GM19351 (cell line): ENCODE measurements around the gene UBE2M.

Experiments used
- ATAC-seq: cut with Tn5 transposase; IDR thresholded peaks from one replicate; pipeline ENCODE4 v1.9.1; 2021; ENCODE audit warnings: mild to moderate bottlenecking, moderate library complexity; ENCODE audit not compliant: unreplicated experiment

The UBE2M gene

DNA sequence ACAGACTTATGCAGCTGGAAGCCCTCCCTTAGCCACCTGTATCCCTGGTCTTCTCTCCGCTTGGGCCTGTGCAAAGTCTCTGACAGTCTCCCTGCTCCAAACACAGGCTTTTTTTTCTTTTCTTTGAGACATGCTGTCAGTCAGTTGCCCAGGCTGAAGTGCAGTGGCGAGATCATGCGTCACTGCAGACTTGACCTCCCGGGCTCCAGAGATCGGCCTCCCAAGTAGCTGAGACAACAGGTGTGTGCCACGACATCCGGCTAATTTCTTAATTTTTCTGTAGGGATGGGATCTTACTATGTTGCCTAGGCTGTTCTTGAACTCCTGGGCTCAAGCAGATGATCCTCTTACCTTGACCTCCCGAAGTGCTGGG lies 13.2 kb upstream of the UBE2M start:
- no peak for ATAC-seq

DNA sequence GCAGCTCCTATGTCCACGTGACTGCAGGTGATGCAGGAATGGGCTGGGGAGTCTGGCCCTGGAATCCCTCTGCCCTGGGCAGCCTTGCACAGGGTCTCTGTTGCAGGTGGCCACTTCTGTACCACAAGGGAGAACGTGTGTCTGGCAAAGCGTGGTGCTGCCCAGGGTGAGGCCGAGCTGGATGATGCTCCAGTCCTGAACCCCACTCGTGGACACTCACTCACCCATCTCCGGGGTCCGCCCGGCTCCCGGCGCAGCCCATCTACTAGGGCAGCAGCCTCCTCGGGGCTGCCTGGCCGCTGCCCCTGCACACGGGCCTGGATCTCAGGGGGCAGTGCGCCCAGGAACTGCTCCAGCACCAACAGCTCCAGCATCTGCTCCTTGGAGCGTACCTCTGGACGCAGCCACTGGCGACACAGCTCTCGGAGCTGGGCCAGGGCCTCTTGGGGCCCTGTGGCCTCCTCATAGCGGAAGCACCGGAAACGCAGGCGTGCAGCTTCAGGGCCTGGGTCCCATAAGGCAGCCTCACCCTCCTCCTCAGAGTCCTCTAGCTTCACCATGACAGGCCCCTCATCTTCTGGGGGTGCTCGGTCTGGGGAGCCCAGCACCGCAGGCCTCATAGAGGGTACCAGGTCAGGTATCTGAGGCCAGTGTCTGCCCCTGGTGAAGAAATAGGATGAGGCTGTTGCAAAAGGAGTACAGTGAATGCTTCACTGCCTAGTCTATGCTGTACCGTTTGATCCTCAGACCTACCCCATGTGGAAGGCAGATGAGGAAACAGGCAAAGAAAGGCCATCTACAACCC lies 12.6 kb upstream of the UBE2M start:
- no peak for ATAC-seq

DNA sequence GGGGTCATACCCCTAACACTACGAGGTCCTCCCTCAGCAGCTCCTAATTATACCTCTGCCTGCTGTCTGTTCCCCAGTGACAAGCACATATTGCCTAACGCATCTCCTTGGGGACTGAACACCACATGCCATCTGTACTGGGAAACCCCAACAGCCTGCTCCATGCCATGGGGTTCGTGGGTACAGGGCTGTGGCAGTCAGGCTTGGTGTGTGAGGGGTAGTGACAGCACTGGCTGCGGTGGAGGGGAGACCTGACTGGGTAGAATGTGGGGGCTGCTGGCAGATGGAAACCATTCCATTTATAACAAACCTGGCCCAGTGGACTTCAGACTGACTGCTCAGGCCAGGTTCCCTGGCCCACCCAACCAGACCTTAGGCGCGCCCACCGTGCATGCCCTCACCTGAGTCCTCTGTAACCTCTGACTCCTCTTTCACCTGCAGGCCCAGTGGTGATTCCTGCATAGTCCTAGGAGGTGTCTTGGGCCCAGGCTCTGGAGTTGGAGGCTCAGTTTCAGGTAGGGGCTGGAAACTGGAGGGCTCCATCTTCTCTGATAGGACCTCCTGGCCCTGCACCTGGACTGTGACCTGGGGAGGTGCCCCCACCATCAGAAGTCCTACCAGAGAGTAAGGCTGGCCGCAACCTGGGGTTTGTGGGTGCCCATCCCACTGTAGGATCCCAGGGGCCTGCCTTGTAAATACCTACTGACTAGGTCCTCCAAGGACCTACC lies 11.7 kb upstream of the UBE2M start:
- ATAC-seq = no peak

DNA sequence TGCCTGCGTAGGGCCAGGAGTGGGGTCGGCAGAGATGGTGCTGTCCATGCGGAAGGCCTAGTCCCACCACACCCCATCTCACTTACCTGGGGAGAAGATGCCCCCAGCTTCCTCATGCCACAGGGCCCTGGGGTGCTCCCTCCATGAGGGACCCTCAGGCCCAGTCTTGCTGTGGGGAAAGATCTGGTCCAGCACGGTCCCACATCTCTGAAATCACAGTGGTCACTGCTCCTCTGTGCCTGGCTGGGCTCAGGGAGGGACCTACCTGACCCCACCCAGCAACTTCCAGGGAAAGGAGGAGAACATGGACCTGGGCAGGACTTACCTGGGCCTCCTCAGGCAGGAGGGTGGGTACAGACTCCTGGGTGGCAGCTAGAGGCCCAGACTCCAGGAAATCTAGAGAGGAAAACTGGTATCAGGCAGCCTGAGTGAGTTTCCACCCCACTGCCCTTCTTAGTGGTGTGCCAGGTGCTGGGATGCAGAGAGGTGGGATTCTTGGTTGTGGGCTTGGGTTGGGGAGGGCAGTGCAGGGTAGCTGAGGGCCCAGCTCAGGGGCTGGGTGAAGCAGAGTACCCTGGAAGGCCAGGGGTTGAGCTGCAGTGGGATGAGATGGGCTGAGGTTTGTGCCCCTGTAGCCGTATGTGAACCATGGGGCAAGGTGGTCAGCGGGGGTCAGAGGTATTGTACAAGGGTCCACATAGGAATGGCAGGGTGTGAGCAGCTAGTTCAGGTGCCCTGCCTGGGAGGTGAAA lies 11.0 kb upstream of the UBE2M start:
- ATAC-seq = no peak

DNA sequence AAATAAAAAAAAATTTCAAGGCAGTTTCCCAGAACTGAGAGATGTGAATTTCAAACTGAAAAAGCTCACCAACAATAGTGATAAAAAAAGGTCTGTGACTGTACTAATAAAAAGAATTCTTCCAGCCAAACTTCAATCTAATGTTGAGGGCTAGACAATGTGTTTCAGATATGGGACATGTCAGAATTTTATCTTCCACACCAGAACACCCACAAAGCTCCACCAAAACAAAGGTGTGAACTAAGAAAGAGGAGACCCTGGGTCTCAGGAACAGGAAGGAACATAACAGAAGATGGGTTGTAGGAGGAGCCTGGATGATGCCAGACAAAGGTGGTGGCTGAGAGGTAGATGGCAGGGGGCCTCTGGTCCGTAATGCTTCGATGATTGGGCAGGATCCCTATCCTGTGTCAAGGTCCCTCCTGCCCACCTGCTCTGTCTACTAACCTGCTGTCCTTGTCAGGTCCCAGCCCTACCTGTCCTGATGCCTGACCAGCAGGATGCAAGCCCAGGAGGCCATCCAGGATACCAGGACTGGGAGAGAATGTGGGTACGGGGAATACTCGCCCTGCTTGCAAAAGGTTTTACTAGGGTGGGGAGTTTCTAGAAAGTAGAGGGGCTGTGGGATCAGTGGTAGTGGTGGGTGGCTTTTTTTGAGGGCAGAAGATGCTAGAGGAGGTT lies 10.2 kb upstream of the UBE2M start:
- ATAC-seq = no peak

DNA sequence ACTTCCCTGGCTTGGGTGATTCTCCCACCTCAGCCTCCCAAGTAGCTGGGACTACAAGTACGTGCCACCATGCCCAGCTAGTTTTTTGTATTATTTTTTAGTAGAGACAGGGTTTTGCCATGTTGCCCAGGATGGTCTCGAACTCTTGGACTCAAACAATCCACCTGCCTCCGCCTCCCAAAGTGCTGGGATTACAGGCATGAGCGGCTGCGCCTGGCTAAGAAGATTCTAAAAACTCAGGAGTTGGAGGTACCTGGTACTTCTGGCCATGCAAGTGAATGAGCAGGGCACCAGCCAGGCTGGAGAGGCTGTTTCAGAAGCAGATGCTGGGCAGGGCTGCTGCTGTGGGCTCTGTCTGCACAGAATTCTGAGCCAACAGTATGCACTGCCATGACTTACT lies 8.6 kb upstream of the UBE2M start:
- ATAC-seq = no peak

DNA sequence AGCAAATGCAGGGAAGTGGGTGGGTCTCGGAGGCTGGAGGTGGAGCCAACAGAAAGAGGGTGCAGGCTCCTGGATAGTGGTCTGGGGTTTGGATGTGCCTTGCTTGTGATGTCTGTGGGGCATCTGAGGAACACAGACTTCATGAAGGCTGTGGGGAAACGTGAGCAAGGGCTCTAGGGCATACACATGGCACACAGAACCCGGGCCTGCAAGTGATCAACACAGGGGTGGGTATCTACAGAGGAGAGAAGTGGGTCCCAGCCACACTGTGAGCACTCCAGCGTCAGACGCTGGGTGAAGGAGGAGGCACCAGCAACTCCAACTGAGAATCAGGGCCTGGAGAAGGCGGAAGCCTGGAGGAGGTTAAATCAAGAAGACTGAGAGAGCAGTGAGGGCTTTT lies 5.4 kb upstream of the UBE2M start:
- no peak for ATAC-seq

DNA sequence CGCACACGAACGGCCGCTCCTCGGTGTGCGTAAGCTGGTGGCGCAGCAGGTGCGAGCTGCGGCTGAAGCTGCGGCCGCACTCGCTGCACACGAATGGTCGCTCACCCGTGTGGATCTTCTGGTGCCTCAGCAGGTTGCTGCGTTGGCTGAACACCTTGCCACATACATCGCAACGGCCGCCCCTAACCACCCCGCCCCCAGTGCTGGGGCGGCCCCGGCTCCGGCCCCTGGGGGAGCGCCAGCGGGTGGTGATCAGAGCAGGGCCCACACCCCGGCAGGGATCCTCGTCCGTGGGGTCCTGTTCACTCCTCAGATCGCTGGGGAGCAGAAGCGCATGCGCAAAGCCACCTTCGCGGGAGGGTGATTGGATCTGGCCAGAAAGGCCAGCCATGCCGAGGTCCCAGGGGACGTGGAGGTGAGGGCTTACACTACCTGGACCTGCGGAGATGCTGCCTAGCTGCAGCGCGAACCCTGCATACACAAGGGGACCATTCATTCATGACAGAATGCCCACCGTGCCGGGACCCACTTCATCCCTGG lies 4.7 kb upstream of the UBE2M start:
- no peak for ATAC-seq

DNA sequence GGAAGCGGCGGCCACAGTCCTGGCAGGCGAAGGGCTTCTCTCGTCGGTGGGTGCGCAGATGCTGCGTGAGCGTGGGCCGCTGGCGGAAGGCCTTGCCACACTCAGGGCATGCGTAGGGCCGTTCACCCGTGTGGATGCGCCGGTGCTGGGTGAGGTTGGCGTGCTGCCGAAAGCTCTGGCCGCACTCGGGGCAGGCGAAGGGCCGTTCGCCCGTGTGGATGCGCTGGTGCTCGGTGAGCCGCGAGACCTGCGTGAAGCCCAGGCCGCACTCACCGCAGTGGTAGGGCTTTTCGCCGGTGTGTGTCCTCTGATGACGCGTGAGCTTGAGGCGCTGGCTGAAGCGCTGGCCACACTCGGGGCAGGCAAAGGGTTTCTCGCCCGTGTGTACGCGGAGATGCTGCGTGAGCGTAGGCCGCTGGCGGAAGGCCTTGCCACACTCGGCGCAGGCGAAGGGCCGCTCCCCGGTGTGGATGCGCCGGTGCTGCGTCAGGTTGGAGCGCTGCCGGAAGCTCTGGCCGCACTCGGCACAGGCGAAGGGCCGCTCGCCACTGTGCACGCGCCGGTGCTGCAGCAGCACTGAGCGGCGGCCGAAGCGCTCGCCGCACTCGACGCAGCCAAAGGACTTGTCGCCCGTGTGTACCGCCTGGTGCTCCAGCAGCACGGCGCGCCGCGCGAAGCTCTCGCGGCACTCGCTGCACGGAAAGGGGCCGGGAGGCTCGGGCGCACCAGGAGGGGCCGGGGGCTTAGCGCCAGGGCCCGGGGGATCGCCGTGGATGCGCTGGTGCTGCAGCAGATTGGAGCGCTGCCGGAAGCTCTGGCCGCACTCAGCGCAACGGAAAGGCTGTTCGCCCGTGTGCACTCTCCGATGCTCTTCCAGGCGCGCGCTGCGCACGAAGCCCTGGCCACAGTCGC lies 4.0 kb upstream of the UBE2M start:
- ATAC-seq = no peak

DNA sequence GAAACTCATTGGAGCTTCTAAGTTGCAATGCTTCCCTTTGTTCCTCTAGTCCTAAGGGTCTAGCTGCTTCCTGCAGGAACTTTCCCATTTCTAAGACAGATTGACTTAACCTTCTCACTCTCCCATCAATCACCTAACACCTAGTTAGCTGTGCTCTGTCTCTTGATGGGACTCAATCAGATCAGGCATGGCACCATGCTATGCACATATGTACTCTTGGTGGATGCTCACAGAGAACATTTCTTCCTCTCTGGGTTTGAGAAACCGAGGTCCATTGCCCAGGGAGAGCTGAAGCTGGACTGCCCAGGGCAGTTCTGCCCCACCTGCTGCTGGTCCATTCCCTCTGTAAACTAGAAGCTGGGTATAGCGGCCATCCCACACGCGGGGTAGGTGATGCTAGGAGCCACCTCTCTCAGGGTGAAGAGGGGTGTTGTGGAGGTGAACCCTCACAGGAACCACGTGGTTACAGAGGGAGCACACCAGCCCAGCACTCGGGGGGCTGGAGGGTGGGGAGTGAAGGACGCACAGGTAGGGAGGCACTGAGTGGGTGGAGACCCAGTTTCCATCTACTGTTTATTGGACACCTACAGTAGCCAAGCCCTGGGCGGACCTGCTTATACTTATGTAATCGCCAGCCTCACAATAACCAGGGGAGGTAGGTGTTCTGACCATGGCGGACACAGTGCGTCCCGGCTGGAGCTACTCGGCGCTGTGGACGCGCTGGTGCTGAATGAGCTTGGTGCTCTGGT lies 3.1 kb upstream of the UBE2M start:
- ATAC-seq = no peak

DNA sequence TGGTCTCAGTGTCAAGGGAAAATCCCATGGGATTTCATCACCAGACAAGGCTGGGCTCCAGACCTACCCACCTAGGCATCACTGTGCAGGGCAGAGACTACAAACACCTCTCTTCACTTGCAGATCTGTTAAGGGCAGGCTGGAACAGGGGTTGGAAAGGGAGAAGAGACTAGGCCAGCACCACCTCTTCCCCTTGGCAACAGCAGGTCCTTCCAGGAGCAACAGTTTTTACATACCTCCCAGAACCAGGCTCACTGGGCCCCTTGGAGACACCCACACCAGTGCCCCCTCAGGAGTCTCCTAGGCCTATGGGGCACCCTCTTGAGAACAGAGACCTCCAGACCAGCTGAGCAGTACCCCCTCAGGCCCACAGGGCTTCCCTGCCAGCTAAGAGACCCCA lies 2.5 kb upstream of the UBE2M start:
- no peak for ATAC-seq

DNA sequence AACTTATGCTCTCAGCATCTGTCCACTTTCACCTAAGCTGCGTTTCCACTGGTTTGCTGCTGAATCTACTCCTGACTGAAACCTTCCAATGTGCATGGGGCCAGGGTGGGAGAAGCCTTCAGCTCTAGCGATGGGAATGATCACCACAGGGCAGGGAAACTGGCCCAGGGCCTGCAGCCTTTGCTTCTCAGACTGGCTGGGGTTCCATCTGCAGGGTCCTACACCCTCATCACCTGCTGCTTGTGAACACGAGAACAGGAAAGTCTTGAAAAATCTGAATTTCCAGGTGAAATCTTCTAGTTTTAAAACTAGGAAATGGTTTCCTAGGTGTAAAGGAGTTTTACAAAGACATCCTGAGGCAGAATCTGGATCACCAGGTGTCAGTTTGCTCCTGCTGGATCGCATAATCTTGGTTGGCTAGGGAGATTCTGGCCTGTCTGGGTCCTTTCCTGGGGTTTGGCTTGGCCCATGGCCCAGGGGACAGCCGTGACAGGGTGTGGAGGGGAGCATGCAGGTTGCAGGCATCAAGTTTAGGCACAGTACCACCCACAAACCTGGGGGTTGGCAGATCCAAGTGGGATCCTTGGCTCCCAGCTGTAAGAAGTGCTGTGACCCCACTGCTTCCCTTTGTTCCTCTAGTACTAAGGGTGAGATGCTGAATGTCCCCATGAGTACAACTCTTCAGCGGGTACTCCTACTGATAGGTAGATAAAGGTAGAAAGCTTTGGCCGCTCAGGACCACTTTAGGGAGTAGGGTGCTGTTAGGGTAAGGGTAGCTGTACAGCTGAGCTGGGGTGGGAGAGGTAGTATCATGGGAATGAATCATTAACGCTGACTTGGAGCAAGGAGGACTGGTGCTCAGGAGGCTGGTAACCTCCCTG lies 1.8 kb upstream of the UBE2M start:
- no peak for ATAC-seq

DNA sequence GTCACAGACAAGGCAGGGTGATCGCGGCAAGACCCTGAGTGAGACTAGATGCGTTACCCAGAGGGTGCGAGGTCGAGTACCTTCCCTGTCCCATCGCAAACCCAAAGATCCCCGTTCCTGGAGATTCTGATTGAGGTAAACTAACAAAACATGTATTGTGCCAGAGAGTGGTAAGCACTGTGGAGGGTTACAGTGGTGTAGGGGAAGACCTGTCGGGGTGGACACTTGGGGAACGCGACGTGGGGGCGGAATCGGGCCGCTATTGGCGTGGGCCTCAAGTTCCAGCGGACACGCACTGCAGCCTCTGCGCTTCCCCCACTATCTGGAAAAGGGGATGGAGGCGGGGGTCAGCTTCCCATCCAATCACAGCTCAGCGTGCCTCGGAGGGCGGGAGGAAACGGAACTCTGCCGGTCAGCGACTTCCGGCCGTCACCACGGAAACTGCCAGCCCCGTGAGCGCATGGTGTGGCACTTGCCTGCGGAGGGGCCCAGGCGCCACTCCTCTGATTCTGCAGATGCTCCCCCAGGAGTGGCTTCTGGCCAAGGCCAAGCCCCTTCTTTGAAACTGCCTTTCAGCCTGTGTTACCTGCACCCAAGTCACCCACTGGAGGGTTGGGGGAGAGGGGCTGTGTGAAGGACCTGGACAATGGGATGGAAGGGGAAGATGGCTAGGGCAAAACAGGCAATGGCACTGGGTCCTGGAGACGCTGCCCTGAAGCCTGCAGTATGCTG lies 1.0 kb upstream of the UBE2M start:
- peak; percentile 29 for ATAC-seq

DNA sequence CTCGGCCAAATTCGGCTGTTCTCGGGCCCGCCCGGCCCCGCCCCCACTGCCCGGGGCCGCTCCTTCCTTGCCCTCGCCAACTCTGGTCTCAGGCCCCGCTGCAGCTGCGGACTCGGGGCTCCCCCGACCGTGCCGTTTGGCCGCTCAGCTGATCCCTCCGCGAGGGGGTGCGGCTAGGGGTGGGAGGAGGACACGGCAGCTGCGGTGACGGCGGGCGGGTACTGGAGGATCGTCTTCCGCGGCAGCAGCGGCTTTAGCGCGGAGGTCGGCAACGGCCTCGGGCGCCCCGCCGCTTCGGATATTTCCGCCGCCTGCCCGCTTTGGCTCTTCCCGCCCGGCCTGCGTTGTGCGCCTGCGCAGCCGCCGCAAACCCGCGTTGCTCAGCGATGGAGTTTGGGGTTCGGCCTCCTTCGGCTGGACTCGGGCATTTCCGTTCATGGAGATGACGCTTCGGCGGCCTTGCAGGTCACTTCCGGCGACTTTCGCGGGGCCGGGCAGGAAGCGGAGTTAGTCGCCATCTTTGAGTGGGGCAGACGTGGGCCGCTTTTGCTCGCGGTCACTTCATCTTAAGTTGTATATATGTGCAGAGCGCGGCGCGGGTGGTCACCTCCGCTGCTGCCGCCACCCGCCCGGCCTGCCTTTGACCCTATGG lies 338 bp upstream of the UBE2M start:
- peak; percentile 49 for ATAC-seq

DNA sequence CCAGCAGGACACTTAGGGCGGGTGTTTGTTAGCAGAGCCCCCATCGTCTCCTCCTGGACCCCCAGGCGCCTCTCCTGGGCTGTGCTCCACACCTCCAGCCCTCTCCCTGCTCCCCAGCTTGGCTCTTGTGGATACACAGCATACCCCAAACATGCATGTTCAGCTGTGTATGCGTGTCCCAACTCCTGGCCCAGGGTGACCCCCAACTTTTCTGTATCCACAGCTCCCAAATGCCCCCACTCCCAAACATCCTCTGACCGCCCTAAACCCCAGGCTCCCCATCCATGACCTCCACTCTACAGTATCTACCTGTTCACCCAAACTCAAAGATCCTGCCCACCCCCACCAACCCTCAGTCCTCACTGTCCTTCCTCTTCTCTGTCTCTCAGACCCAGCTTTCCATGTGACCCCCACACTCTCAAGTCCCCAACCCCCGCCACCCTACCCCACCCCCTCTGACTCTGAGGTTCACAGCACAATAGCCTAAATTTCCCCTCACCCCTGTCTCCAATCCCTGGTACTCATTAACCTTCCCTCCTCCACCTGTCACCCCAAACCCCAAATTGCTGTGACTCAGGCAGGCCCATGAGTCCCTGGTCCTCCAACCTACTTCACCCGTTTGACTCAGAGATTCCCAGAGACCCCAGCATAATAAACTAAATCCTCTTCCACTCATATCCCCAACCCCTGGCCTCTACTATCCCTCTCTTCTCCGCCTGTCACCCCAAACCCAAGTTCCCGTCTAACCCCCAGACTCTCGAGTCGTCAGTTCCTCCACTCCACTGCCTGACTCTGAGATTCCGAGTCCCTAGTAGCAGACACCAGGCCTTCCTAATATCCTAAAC lies 968 bp downstream of the UBE2M start:
- ATAC-seq = no peak

DNA sequence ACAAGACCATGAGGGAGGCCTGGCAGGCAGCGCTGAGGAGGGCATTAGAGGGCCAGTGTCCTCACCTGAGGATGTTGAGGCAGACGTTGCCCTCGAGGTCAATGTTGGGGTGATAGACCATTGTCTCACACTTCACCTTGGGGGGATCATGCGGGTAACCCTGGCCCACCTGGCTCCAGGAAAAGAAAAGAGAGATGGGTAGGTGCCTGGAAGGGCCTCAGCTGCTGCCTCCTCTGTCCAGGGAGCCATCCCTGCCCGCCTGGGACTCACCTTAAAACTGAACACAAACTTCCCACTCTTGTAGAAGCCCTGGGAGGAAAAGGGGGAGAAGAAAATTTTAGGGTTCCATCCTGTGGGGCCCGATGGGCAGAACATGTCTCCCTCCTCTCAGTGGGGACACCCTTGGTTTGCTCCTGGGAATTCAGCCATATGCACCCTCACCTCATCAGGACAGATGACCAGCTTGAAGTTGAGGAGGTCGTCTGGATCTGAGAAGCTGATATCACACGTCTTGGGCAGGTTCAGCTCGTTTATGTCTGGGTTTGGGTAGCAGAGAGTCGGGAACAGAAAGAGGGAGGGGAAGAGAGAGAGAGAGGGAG lies 1.7 kb downstream of the UBE2M start:
- ATAC-seq = no peak
